Activated CD8-positive, alpha-beta memory T cell treated with anti-CD3 and anti-CD28 coated beads for 48 hours (primary cell): ENCODE measurements around the gene TCP11.

Source experiments
- DNase-seq, 3 experiments: peaks; one replicate each; pipeline ENCODE4 v3.0.0-alpha.2; 2020; ENCODE audit warnings: low read depth in 2 of 3, low spot score in 2 of 3

The TCP11 gene

DNA sequence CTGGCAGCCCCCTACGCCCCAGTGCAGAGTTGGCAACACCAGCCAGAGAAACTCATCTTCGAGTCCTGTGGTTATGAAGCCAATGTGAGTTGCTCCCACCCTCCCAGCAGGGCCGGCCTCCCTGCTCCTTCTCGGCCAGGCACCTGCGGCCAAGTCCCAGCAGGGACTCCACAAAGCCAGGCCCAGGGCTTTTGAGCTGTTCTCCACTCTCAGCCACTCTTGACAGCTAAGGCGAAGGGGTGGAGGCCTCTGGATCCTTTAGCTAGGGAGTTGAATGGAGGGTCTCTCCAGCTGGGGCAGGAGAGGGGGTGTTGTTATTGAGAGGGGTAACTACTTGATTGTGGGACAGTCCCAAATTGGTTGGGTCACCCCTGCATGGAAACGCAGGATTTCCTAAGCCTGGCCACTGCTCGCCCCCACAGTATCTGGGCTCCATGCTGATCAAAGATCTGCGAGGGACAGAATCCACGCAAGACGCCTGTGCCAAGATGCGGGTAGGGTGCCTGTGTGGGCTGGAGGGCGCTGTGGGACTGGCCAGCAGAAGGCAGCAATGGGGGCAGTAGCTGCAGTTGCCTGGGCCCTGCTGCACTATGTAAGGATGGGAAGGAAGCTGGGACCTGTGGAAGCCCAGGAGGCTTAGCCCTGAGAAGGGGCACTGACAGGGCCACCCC is 58.3 kb downstream of the TCP11 start:
- no peak for DNase-seq

DNA sequence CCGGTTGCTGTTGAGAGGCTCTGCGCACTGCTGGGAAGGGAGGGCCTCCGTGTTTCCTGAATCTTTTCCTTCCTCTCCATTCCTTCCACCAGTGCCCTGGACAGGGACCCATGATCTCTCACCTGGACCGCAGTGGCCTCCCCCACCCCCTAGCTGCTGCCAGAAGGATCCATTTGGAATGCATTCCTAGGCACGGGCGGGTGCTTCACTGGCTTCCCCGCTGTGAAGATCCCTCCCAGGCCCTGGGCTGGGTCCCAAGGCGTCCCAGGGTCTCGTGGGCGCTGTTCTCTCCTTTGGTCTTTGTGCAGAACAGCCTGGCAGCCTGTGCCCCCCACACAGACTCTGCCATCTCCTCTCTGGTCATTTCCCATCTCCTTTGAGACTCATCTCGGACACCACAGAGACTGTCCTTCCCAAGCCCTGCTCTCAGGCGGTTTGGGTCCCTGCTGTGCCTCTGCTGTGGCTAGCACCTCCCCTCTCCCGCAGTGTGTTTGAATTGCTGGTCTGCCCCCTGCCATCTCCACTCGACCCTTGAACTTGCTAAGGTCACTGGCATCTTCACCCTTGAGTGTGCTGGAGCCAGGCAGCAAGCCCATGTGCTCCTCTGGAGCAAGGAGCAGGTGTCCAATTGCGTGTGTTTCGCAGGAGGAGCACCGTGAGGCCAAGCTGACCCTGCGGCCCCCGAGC is 59.0 kb downstream of the TCP11 start:
- DNase-seq: no peak

DNA sequence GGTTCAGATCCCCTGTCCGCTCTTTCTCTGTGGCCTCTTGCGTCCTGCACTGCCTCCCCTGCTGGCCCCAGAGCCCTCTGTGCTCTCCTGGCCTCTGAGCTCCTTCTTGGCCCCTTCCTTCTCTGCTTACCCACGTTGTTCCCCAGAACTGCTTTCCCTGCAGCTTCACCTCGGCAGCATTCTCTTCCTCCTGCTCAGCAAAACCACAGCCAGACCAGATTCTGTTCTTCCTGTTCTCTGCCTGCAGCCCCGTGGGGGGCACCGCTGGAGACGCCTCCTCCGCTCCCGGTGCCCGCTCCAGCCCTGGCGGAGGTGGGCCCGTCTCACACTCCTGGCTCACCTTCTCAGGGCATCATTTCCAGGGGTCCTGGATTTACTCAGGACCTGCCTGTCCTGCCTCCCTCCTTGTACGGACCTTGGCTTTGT is 59.7 kb downstream of the TCP11 start:
- no peak for DNase-seq

DNA sequence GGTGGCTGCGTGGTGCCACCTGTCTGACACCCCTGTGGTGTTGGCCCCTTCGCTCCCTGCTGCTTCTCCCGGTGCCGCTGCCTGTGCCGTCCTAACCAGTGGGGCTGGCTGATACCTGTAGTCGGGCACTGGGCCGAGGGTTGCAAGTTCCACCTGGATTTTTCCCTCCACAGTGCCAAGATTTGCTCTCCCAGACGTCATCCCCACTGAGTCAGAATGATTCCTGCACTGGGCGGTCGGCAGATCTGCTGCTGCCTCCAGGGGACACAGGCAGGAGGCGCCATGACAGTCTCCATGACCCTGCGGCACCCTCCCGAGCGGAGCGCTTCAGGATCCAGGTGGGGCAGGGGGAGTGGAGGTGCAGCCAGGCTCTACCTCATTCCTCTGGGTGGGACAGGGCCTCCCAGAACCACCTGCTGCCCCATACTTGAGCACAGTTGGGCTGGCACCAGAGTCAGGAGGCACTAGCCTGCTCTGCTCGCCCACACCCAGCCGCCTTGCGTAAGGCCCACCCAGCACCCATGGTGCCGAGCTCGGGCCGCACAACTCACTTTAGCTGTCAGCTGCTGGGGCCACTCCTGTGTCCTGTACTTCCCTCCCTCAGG is 60.2 kb downstream of the TCP11 start:
- no peak for DNase-seq

DNA sequence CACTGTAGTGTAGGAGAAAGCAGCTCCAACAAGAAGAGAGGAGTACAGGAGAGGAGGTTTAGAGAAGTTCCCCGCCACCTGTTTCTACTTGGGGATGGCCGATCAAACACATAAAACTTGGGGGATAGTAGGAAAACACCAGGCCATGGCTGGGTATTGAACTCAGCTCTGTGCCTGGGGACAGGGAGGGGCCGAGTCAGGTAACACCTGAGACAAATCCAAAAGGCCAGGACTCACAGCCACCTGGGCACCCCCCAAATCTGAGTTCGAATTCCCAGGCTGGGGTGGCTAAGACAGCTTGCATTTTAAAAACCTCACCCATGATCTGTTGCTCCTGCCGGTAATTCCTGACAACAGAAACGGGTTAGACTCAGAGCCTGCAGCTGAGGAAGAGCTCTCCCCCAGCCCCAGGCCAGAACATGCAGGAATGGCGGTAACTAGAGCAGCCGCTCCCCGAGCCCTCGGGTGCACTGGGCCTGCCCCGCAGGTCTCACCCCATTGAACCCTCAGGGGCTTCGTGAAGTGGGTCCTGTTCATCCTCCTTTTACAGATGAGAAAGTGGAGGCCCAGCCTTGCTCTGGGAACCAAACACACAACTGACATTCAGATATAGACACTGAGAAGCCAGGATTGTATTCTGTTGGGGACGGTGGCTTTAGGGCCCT is 61.0 kb downstream of the TCP11 start:
- DNase-seq: no peak

DNA sequence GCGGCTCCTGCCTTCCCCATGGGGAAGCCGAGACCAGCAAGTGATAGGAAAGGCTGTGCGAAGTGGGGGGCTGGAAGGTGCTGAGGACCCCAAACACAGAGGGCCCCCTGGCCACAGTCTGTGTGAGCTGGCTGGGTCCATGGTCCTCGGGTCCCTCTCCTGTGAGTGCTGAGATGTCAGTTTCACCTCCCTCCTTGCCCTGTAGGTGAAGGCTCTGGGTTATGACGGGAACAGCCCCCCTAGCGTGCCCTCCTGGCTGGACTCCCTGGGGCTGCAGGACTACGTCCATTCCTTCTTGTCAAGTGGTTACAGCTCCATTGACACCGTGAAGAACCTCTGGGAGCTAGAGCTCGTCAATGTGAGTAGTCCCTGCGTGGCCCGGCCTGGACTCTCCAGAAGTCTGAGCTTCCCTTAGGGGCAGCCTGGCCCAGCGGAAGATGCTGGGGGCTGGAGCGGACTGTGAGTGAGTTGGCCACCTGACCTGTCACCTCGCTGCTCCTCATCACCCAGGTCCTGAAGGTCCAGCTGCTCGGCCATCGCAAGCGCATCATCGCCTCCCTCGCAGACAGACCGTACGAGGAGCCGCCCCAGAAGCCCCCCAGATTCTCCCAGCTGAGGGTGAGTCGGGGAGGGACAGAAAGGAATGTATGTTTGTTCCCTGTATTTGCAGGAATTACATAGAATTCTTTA is 61.7 kb downstream of the TCP11 start:
- no peak for DNase-seq

DNA sequence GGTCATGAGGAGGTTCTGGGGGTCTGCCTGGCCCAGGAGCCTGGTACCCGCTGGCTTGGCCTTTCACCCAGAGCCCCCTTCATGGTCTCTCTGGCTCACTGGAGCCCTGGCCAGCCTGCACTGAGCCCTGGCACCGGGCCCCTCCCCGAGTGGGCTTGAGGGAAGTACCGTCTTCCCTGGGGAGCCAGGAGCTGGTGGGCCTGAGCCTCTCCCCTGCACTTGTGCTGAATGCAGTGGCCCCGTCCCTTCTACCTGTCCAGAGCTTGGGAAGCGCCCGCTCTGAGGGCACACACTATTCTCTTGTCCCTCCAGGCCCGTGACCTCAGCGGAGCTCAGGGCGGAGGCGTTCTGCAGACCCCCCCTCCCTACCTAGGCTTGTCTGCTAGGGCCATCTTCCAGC is 62.2 kb downstream of the TCP11 start:
- no peak for DNase-seq

DNA sequence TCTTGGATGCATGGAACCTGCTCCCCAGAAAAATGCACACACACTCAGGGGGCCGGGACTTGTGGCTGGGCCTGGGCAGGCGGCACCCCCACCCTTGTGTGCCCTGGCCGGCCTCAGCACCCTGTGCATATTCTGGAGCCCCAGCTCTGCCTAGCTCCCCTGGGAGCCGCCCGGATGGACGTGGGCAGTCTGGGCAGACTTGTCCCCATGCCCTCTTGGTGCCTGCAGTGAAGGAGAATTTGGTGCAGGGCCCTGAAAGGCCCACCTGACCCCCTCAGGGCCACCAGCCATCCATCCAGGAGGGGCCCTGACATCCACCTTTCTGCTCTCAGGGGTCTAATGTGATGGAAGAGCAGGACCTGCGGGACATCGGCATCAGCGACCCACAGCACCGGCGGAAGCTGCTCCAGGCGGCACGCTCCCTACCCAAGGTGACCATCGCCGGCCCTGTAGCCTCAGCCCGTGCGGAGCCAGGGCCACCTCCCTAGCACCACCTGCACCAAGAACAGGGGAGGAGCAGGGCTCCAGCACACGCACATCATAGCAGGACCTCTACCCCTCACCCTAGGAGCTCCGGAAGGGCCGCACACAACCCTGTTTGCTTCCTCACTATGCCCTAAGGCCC is 62.8 kb downstream of the TCP11 start:
- no peak for DNase-seq

DNA sequence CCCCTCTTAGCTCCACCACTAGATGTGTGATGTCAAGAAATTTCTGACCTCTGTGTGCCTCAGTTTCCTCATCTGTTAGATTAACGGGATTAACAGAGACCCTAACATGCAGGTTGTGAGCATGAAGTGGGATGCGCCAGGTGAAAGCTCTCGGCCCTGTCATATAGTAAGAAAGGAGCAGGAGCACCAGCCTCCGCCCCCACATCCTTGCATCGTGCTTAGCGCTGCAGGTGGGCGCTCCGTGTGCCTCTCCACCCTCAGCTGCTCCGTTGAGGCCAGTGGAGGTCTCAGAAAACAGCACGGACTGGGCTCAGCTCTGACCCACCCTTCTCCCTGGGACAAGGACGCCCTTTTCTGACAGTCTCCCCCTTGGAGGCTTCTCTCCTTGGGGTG is 63.4 kb downstream of the TCP11 start:
- no peak for DNase-seq

DNA sequence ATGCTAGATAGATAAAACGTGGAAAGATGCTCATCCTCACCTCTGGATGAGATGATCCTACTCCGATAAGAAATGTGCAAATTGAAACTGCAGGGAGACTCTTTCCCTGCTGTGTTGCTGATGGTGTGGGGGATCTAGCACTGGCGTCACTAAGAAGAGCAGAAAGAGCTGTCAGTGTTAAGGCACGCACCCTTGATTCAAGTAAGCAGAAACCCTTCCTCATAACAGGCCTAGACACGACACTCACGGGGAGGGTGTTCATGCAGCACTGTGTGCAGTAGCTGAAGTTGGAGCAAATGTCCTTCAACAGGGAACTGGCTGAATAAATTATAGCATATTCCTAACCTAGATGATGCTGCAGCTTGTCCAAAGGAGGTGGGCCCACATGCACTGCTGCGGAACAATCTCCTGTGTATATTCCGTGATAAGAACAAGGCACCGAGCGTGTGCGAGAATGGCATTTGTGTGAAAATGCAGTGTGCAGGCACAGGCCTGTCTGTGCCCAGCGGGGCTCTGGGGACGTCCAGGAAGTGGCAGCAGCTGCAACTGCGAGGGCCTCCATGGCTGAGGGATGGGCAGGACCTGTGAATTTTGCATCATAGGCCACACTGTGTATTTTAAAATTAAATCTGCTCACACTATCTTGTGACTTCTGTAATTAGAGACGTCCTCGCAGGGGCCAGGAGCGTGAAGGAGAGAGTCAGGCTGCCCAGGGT is 64.0 kb downstream of the TCP11 start:
- DNase-seq: no peak

DNA sequence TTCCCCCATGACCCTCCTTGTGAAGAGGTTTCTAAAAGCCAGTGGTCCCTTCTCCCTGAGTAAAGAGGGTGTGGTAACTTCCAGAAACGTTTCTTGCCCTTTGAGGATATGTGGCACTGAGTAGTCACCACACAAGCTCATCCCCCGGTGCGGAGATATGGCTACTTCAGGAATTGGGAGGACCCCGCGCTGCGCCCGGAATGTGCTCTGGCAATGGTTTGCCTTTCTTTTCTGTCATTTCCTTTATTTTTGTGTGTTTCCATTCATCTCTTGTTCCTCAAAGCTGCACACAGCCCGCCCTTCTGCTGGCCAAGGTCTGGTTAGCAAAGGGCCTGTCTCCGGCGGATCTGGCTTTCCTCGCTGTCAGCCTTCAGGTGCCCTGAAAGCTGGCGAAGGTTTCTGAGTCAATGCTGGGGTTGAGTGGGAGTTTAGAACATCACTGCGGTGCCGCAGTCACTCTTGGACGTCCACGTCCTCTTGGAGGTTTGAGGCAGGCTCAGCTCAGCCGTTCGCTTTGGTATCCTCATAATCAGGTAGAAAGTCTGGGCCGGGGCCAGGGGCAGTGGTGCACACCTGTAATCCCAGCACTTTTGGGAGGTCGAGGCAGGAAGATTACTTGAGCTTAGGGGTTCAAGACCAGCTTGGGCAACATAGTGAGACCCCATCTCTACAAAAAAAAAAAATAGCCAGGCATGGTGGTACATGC is 67.2 kb downstream of the TCP11 start:
- DNase-seq: no peak

DNA sequence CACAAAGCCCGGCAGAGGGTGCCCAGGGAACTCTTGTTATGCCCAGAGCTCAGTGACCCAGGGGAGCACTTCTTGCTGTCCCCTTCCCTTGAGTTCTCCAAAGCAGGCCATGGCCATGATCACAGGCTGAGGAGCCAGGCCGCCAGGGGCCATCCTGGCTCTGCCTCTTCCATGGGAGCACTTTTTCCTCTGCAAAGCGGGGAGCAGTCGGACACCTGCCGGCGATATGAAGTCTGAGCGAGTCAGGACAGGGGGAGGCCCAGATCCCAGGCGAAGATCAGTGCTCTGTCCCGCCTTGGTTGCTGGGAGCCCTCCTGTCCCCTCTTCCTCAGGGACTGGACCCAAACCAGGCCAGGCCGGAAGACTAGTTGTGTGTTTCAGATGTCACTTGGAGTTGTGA is 67.9 kb downstream of the TCP11 start:
- no peak for DNase-seq

DNA sequence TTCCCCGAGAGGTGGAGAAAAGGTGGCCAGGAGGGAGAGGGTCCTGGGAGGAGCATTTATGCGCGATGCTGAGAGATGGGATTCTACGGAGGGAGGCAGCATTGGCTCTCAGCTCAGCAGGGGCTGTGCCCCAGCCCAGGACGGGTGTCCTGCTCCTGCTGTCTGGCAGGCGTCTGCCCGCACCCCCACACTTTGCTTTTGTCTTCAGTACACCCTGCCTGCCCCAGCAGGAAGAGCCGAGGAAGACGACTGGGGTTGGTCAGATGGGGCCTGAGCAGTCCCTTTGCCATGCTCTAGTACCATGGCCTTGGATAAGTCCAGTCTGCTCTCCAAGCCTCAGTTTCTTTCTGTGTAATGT is 68.5 kb downstream of the TCP11 start:
- DNase-seq: no peak

DNA sequence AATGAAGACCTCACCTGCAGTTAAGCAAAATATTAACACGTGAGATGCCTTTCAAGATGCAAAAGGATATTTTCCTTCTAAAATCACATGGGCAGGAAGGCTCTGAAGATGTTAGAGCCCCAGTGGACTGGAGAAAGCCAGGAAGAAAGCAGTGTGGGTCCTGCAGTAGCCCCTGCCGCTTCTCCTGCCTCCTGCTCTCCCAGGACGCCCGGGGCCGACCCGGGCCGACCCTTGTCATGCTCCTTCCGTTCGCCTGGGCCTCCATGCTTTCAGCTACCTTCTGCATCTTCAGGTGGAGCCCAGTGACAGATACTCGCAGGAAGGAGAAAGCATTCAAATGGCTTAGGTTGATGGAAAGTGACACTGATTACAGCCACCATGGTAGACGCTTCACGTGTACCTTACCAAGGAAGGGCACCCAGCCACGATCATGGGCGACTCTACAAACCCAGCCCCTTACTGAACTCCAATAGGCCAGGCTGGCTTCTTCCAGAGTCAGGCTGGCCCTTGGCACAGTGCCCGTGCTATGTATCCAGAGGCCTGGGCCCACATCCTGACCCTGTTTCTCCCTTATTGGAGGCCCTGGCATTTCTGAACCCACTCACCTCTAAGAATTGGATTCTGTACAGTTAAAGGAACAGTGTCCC is 69.0 kb downstream of the TCP11 start:
- no peak for DNase-seq

DNA sequence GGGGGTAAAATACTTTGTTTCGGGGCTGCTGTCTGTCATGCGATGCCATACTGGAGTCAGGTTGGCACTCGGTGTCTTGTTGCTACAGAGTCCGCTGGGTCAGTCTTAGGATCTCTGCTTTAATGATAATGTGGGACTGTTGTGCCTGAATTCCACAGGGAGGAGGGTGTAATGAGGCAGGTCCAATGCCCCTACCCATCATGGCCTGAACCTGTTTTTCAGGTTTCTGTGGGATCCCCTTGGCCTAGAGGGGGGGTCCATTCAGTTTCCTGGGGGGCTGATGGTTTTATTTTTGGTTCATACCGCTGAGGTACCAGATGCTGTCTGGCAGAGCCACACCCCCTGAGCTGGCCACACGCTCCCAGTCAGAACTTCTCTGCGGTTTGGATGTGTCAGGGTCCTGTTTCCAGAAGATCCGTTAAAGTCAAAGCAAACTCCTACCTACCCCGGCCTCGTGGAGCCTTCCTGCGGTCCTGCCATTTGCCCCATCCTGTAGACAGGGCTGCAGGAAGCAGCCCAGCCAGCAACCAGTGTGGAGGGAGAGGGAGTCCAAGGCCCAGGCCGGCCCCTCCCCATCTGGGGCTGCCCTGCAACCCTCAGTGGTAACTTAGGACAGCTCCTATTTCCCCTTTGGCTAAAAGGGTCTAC is 69.7 kb downstream of the TCP11 start:
- DNase-seq: no peak

DNA sequence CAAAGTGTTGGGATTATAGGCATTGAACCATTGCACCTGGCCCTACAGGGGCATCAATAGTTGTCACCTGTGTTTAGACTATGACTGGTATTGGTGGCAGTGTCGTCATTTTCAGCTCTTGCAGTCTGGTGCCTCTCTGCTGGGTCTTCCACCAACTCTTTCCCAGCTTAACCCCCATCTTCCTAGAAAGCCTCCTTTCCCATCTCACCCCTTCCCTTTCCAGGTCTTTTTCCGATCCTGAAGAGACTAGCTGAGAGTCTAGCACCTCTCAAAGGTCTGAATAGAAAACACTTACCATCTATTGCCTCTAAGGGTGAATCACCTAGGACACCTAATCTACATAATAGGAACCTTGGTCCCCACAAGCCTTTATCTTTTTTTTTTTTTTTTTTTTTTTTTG is 71.0 kb downstream of the TCP11 start:
- no peak for DNase-seq

DNA sequence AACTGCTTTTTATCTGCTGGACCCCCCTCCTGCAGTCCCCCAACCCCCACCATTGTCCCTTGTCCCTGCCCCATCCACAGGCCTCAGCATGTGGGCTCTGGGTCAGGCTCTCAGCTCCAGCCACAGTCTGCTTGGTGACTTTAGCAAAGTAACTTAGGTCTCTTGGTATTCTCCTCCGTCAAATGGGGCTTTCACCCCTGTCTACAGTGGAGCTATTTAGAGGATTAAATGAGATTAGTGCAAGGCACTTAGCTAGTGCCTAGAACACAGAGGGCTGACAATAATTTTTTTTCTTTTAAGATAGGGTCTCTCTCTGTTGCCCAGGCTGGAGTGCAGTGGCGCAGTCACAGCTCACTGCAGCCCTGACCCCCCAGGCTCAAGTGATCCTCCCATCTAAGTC is 71.9 kb downstream of the TCP11 start:
- no peak for DNase-seq

DNA sequence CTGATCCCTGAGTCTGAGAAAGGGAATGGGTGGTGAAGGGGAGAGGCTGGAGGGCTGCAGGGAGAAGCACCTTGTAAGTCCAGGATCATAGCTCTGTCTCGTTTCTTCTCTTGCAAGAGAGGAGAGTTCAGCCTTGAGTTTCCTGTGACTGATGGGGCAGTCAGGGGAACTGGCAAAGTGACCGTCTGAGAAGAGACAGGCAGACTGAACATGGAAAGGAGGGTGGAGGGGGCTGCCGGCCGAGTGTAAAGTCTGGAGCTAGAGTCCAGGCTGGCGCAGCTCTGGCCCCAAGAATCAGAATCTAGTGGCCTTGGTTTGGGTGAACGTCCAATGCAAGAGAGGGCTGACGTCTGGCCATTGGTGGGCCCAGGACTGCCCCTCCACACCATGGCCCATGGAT is 72.5 kb downstream of the TCP11 start:
- no peak for DNase-seq

DNA sequence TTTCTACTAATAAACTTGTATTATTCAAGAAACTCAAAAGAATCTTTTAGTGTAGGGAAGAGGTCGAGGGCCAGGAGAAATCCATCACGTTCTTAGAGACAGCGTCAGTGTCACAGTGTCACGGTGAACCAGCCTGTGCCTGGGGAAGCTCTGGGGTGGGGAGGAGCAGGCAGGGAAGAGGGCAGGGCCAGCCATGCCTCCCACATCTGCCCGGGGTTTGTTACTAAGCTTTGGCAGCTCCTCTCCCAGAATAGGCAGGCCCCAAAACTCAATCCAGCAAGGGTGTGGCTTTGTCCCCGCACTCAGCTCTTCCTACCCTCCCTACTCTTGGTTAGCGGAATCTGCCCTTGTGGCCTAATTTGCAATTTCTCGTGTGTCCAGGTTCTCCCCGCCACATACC is 72.9 kb downstream of the TCP11 start:
- no peak for DNase-seq
